ENCODE measurements around the gene LGR4. TPM values are rescaled to one million over a fixed set of nuclear protein-coding genes. Genes with fewer than 3 reads are reported as not detected.

LGR4 gene
- total and polyA plus RNA-seq, 9 of the 15 experiments (the other 6 are each of a cell fraction or from before 2014, with no cell fraction given): 0.94 to 10.1 (median 5.8) TPM

DNA sequence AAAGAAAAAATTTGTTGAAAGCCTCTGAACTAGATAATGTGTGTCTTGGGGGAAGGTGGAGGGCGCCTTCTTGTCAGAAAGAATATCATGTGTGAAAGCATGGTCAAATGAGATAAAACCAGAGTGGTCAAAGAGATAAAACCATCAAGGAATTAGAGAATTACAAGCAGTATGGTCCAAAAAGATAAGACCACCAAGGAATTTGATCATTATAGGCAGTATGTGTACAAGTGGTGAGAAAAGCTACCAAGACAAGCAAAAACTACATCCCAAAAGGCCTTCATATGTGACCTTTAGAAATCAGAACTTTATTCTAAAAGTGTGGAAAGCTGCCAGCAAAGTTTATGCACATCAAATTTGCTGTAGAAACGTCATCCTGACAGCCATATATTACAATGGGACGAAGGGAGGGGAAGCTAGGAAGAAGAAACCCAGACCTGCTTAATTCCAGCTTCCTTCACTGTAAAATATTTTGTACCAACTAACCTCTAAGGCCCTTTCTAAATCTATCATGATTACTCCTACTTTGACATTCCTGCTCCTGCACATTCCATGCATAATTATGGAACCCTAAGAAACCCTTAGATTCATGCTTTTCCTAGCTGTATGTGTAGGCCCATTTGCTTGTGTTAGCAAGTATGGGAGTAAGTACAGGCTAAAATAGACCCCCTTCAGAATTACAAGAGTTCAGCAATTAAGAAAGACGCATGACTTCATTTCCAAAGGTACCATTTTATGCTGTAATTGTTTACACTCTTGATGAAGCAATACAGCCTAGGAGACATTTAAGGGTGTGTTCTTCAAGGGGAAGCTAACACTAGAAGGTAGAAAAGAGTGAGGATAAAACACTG, 51.6 kb downstream of the LGR4 start (continued):
- TF ChIP-seq, protein P1, sequence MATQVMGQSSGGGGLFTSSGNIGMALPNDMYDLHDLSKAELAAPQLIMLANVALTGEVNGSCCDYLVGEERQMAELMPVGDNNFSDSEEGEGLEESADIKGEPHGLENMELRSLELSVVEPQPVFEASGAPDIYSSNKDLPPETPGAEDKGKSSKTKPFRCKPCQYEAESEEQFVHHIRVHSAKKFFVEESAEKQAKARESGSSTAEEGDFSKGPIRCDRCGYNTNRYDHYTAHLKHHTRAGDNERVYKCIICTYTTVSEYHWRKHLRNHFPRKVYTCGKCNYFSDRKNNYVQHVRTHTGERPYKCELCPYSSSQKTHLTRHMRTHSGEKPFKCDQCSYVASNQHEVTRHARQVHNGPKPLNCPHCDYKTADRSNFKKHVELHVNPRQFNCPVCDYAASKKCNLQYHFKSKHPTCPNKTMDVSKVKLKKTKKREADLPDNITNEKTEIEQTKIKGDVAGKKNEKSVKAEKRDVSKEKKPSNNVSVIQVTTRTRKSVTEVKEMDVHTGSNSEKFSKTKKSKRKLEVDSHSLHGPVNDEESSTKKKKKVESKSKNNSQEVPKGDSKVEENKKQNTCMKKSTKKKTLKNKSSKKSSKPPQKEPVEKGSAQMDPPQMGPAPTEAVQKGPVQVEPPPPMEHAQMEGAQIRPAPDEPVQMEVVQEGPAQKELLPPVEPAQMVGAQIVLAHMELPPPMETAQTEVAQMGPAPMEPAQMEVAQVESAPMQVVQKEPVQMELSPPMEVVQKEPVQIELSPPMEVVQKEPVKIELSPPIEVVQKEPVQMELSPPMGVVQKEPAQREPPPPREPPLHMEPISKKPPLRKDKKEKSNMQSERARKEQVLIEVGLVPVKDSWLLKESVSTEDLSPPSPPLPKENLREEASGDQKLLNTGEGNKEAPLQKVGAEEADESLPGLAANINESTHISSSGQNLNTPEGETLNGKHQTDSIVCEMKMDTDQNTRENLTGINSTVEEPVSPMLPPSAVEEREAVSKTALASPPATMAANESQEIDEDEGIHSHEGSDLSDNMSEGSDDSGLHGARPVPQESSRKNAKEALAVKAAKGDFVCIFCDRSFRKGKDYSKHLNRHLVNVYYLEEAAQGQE (IDR thresholded peaks at IDR 0.05; ENCODE audit: borderline replicate concordance): peak; percentile 42; the same call in 1 of the 2 replicates
- TF ChIP-seq, protein P1 (CRISPR knock-in tag; IDR thresholded peaks at IDR 0.05; ENCODE audit: low read depth): no peak
- TF ChIP-seq ZNF12 (CRISPR knock-in tag; IDR thresholded peaks at IDR 0.05) (no peak), EGR1 (conservative IDR thresholded peaks at IDR 0.05) (no peak), JUNB (CRISPR knock-in tag; conservative IDR thresholded peaks at IDR 0.05) (no peak), RBM17 (IDR thresholded peaks at IDR 0.05; ENCODE audit: borderline replicate concordance, low read depth, low read length) (no peak), JUND (IDR thresholded peaks at IDR 0.05; ENCODE audit: borderline replicate concordance, low read depth, low read length) (peak; percentile 70), JUND (tag; IDR thresholded peaks at IDR 0.05; ENCODE audit: borderline replicate concordance, low read depth, low read length) (peak; percentile 51; the same call in 2 of the 3 replicates), GTF2E2 (tag; IDR thresholded peaks at IDR 0.05) (no peak), ZNF79 (CRISPR knock-in tag; IDR thresholded peaks at IDR 0.05; ENCODE audit: low read depth) (no peak), FUS (optimal IDR thresholded peaks at IDR 0.05; ENCODE audit: low read depth, low read length) (no peak), ZNF766 (CRISPR knock-in tag; conservative IDR thresholded peaks at IDR 0.05) (peak; percentile 83; the same call in 1 of the 2 replicates), MAZ (CRISPR knock-in tag; conservative IDR thresholded peaks at IDR 0.05 in 1 of 2, IDR thresholded peaks at IDR 0.05 in 1 of 2) (peak; percentile 43 to 58; a peak in 3 of 4 replicates), ZNF134 (CRISPR knock-in tag; conservative IDR thresholded peaks at IDR 0.05) (no peak), SETDB1 (IDR thresholded peaks at IDR 0.05; ENCODE audit: low read length) (no peak), HNRNPH1 (optimal IDR thresholded peaks at IDR 0.05; ENCODE audit: low read depth, low read length) (no peak)
- TF ChIP-seq, protein P2, sequence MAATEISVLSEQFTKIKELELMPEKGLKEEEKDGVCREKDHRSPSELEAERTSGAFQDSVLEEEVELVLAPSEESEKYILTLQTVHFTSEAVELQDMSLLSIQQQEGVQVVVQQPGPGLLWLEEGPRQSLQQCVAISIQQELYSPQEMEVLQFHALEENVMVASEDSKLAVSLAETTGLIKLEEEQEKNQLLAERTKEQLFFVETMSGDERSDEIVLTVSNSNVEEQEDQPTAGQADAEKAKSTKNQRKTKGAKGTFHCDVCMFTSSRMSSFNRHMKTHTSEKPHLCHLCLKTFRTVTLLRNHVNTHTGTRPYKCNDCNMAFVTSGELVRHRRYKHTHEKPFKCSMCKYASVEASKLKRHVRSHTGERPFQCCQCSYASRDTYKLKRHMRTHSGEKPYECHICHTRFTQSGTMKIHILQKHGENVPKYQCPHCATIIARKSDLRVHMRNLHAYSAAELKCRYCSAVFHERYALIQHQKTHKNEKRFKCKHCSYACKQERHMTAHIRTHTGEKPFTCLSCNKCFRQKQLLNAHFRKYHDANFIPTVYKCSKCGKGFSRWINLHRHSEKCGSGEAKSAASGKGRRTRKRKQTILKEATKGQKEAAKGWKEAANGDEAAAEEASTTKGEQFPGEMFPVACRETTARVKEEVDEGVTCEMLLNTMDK (IDR thresholded peaks at IDR 0.05; ENCODE audit: borderline replicate concordance, insufficient read depth, low read depth, low read length, poor library complexity, severe bottlenecking): no peak
